Measurements from ENCODE around the gene RNF19B. TPM values are rescaled to one million over a fixed set of nuclear protein-coding genes. Genes with fewer than 3 reads are reported as not detected.

Gene RNF19B
- total and polyA plus RNA-seq, 2 of the 13 experiments (the other 11 are each of a cell fraction or from before 2014, with no cell fraction given), result 15.3 to 22.5 TPM

DNA sequence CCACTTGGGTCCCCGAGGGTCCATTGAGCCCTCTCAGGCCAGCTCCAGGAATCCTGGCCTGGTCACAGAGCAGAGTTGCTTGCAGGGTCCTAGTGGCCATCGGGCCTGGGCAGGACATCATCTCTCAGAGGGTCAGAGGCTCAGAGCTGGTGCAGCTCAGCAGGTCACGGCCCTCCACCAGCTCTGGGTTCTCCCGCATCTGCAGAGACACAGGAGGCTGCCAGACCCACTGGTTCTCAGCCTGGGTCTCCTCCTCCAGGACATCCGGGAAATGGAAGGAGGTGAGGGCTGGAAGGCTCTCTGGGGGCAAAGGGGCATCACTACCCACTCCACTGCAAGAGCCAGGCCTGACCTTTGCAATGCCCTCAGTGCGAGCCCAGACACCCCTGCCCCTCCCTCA, 69.9 kb downstream of the RNF19B start:
- no peak for FAIRE-seq

More for the DNA sequence above, 69.9 kb downstream of the RNF19B start:
- H3K79me2 ChIP-seq (ENCODE audit: insufficient read depth, low read length), result no peaks in the 10 kb centered on the region
- intact Hi-C loops (cut with micrococcal nuclease; ENCODE audit: unreplicated experiment), result no loop called here
- no TSS peak for BruUV-seq (replicated peaks)
- H3K4me1 ChIP-seq (ENCODE audit: insufficient read depth, low read length), result no peaks in the 10 kb centered on the region
- H2AFZ ChIP-seq (ENCODE audit: low read length), result no peak overlapping the region
- peaks cover 11 to 61% of the 10 kb centered on the region in 2 experiments; a peak in 4 of 5 replicates for H3K27me3 ChIP-seq (ENCODE audit: control insufficient read depth in 1 of 2, insufficient read depth in 2 of 2, low read length in 2 of 2)
- ChIA-PET CTCF (ENCODE audit: low intra/inter-chr PET ratio, low total read pairs) (interaction anchor here (0.6 kb wide), 1 partner anchor 826 kb away, joined by 3 read pairs; no protein-coding TSS in a partner anchor), POLR2A (interaction anchor here (0.9 kb wide), 1 partner anchor 69 kb away, joined by 3 read pairs; no protein-coding TSS in a partner anchor)
- H3K4me3 ChIP-seq (replicated peaks in 1 of 3; ENCODE audit: insufficient read depth in 1 of 3, low read depth in 2 of 3, low read length in 3 of 3), result no peak overlapping the region
- H3K27ac ChIP-seq (ENCODE audit: extremely low read length, insufficient read depth, low read length), result no peak overlapping the region
- H3K36me3 ChIP-seq (replicated peaks in 1 of 2; ENCODE audit: control insufficient read depth in 1 of 2, insufficient read depth in 2 of 2, low read length in 2 of 2), result no peaks in the 10 kb centered on the region
- no peak; the same call in 2 of the 3 replicates for ATAC-seq
- no peak for DNase-seq (ENCODE audit: low spot score)
- 0 out of 2 replicates have a peak, but pooled peaks cover 2% of the 10 kb centered on the region for H4K20me1 ChIP-seq (ENCODE audit: insufficient read depth, low read length)
- H3K9ac ChIP-seq (ENCODE audit: insufficient read depth, low read depth, low read length), result no peak overlapping the region
- WGBS (ENCODE audit: low lambda C conversion rate), result no CpG with 5 or more reads among the region's 6 CpGs
- TF ChIP-seq, protein P1, sequence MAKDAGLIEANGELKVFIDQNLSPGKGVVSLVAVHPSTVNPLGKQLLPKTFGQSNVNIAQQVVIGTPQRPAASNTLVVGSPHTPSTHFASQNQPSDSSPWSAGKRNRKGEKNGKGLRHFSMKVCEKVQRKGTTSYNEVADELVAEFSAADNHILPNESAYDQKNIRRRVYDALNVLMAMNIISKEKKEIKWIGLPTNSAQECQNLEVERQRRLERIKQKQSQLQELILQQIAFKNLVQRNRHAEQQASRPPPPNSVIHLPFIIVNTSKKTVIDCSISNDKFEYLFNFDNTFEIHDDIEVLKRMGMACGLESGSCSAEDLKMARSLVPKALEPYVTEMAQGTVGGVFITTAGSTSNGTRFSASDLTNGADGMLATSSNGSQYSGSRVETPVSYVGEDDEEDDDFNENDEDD (CRISPR knock-in tag; IDR thresholded peaks at IDR 0.05; ENCODE audit: borderline replicate concordance), result no peak
- TF ChIP-seq, protein P2, sequence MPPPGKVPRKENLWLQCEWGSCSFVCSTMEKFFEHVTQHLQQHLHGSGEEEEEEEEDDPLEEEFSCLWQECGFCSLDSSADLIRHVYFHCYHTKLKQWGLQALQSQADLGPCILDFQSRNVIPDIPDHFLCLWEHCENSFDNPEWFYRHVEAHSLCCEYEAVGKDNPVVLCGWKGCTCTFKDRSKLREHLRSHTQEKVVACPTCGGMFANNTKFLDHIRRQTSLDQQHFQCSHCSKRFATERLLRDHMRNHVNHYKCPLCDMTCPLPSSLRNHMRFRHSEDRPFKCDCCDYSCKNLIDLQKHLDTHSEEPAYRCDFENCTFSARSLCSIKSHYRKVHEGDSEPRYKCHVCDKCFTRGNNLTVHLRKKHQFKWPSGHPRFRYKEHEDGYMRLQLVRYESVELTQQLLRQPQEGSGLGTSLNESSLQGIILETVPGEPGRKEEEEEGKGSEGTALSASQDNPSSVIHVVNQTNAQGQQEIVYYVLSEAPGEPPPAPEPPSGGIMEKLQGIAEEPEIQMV (CRISPR knock-in tag; IDR thresholded peaks at IDR 0.05; ENCODE audit: low read depth), result no peak
- TF ChIP-seq KMT2A (CRISPR knock-in tag; IDR thresholded peaks at IDR 0.05) (no peak), GZF1 (CRISPR knock-in tag; IDR thresholded peaks at IDR 0.05) (no peak), TGIF2 (CRISPR knock-in tag; IDR thresholded peaks at IDR 0.05) (no peak)
- in situ Hi-C loops (cut with HindIII; ENCODE audit: extremely low pct_ligation_motif_present, low pct_unique_long_range_greater_than_20kb), result no loop called here
- no peak overlapping the region for H3K4me2 ChIP-seq (ENCODE audit: low read depth, low read length)
- H3K9me3 ChIP-seq (ENCODE audit: low read length), result no peaks in the 10 kb centered on the region
